ENCODE data around the gene GFOD2. TPM values are rescaled to one million over a fixed set of nuclear protein-coding genes. Genes with fewer than 3 reads are reported as not detected.

The GFOD2 gene
- total RNA-seq, 8 experiments from 2014 or later = 13.1 to 48.8 (median 30.5) TPM

- in situ Hi-C loops (cut with MboI; ENCODE audit: low pct_unique_long_range_greater_than_20kb in 2 of 9, low sequenced_read_pairs in 9 of 9, unreplicated experiment in 9 of 9) = no loop called here
- no peak for ATAC-seq (replicated peaks in 6 of 8)
- no peaks in the 10 kb centered on the region for H3K4me1 ChIP-seq (replicated peaks in 1 of 2)
- no peak overlapping the region for H3K27ac ChIP-seq
- H3K4me3 ChIP-seq = no peak overlapping the region
- WGBS, 10 experiments = 84 to 100% (median 95%) methylated on average over 2 to 8 of the region's 10 CpGs; no CpG with 5 or more reads in 1 of the 10 experiments
Observed at GRCh38 chr16:67679935-67680897, 38.9 kb downstream of the GFOD2 start.

GRCh38 chr16:67678354-67679023, 40.6 kb downstream of the GFOD2 start:
- no peak for ATAC-seq (replicated peaks in 6 of 8)
- Histone ChIP-seq H3K4me1 (replicated peaks in 1 of 2) (no peaks in the 10 kb centered on the region), H3K27ac (no peak overlapping the region), H3K4me3 (no peak overlapping the region)
- WGBS, 10 experiments = 50 to 97% (median 90%) methylated on average over 2 to 12 of the region's 12 CpGs; no CpG with 5 or more reads in 1 of the 10 experiments
- in situ Hi-C loops (cut with MboI; ENCODE audit: low pct_unique_long_range_greater_than_20kb in 2 of 9, low sequenced_read_pairs in 9 of 9, unreplicated experiment in 9 of 9) = no loop called here

- in situ Hi-C loops (cut with MboI; ENCODE audit: low pct_unique_long_range_greater_than_20kb in 2 of 9, low sequenced_read_pairs in 9 of 9, unreplicated experiment in 9 of 9) = no loop called here
- 80 to 100% methylated on average over 1 of the region's 1 CpG; no CpG with 5 or more reads in 8 of the 10 experiments for WGBS, 10 experiments
- ATAC-seq (replicated peaks in 6 of 8) = no peak
- Histone ChIP-seq H3K27ac (no peak overlapping the region), H3K4me1 (replicated peaks in 1 of 2) (no peaks in the 10 kb centered on the region), H3K4me3 (no peak overlapping the region)
Observed at GRCh38 chr16:67677712-67678111, 41.4 kb downstream of the GFOD2 start.

- no peak overlapping the region for H3K4me3 ChIP-seq
- 50 to 98% (median 90%) methylated on average over 2 to 8 of the region's 8 CpGs; no CpG with 5 or more reads in 3 of the 10 experiments for WGBS, 10 experiments
- in situ Hi-C loops (cut with MboI; ENCODE audit: low pct_unique_long_range_greater_than_20kb in 2 of 9, low sequenced_read_pairs in 9 of 9, unreplicated experiment in 9 of 9) = no loop called here
- no peak for ATAC-seq (replicated peaks in 6 of 8)
- H3K27ac ChIP-seq = no peak overlapping the region
- no peaks in the 10 kb centered on the region for H3K4me1 ChIP-seq (replicated peaks in 1 of 2)
Observed at GRCh38 chr16:67676939-67677338, 42.2 kb downstream of the GFOD2 start.

- no peak for ATAC-seq (replicated peaks in 6 of 8)
- WGBS, 10 experiments = 29 to 100% (median 95%) methylated on average over 1 to 3 of the region's 4 CpGs; no CpG with 5 or more reads in 3 of the 10 experiments
- H3K4me1 ChIP-seq (replicated peaks in 1 of 2) = no peaks in the 10 kb centered on the region
- no peak overlapping the region for H3K27ac ChIP-seq
- in situ Hi-C loops (cut with MboI; ENCODE audit: low pct_unique_long_range_greater_than_20kb in 2 of 9, low sequenced_read_pairs in 9 of 9, unreplicated experiment in 9 of 9) = no loop called here
- H3K4me3 ChIP-seq = no peak overlapping the region
Observed at GRCh38 chr16:67676516-67676915, 42.6 kb downstream of the GFOD2 start.

- no peaks in the 10 kb centered on the region for H3K4me1 ChIP-seq (replicated peaks in 1 of 2)
- 90 to 100% (median 100%) methylated on average over 1 to 3 of the region's 7 CpGs; no CpG with 5 or more reads in 5 of the 10 experiments for WGBS, 10 experiments
- ATAC-seq (replicated peaks in 6 of 8) = no peak
- H3K27ac ChIP-seq = no peak overlapping the region
- in situ Hi-C loops (cut with MboI; ENCODE audit: low pct_unique_long_range_greater_than_20kb in 2 of 9, low sequenced_read_pairs in 9 of 9, unreplicated experiment in 9 of 9) = no loop called here
- no peak overlapping the region for H3K4me3 ChIP-seq
Observed at GRCh38 chr16:67675999-67676398, 43.1 kb downstream of the GFOD2 start.

GRCh38 chr16:67675579-67675935, 43.6 kb downstream of the GFOD2 start:
- Histone ChIP-seq H3K4me1 (replicated peaks in 1 of 2) (no peaks in the 10 kb centered on the region), H3K27ac (no peak overlapping the region), H3K4me3 (no peak overlapping the region)
- ATAC-seq (replicated peaks in 6 of 8) = no peak
- WGBS, 10 experiments = 95 to 100% methylated on average over 2 to 5 of the region's 17 CpGs; no CpG with 5 or more reads in 8 of the 10 experiments
- in situ Hi-C loops (cut with MboI; ENCODE audit: low pct_unique_long_range_greater_than_20kb in 2 of 9, low sequenced_read_pairs in 9 of 9, unreplicated experiment in 9 of 9) = no loop called here

GRCh38 chr16:67674851-67675578, 44.1 kb downstream of the GFOD2 start:
- 85 to 100% (median 100%) methylated on average over 1 to 4 of the region's 28 CpGs; no CpG with 5 or more reads in 5 of the 10 experiments for WGBS, 10 experiments
- ATAC-seq (replicated peaks in 6 of 8) = peak in 3 of 8 experiments; percentile 18 to 24 (median 19)
- Histone ChIP-seq H3K4me1 (replicated peaks in 1 of 2) (no peaks in the 10 kb centered on the region), H3K27ac (no peak overlapping the region), H3K4me3 (no peak overlapping the region)
- in situ Hi-C loops (cut with MboI; ENCODE audit: low pct_unique_long_range_greater_than_20kb in 2 of 9, low sequenced_read_pairs in 9 of 9, unreplicated experiment in 9 of 9) = no loop called here

GRCh38 chr16:67673712-67674580, 45.2 kb downstream of the GFOD2 start:
- peak in 1 of 8 experiments; percentile 14 for ATAC-seq (replicated peaks in 6 of 8)
- in situ Hi-C loops (cut with MboI; ENCODE audit: low pct_unique_long_range_greater_than_20kb in 2 of 9, low sequenced_read_pairs in 9 of 9, unreplicated experiment in 9 of 9) = no loop called here
- WGBS, 10 experiments = 23 to 87% (median 80%) methylated on average over 2 to 6 of the region's 21 CpGs; no CpG with 5 or more reads in 4 of the 10 experiments
- H3K27ac ChIP-seq = no peak overlapping the region
- no peak overlapping the region for H3K4me3 ChIP-seq
- H3K4me1 ChIP-seq (replicated peaks in 1 of 2) = no peaks in the 10 kb centered on the region

GRCh38 chr16:67672739-67673662, 46.1 kb downstream of the GFOD2 start:
- H3K27ac ChIP-seq = no peak overlapping the region
- H3K4me3 ChIP-seq = no peak overlapping the region
- no peaks in the 10 kb centered on the region for H3K4me1 ChIP-seq (replicated peaks in 1 of 2)
- 0 to 80% (median 72%) methylated on average over 1 to 11 of the region's 13 CpGs; no CpG with 5 or more reads in 4 of the 10 experiments for WGBS, 10 experiments
- in situ Hi-C loops (cut with MboI; ENCODE audit: low pct_unique_long_range_greater_than_20kb in 2 of 9, low sequenced_read_pairs in 9 of 9, unreplicated experiment in 9 of 9) = no loop called here
- peak in 5 of 8 experiments; percentile 9 to 55 (median 31) for ATAC-seq (replicated peaks in 6 of 8)

GRCh38 chr16:67672306-67672705, 46.8 kb downstream of the GFOD2 start:
- 0 to 57% (median 36%) methylated on average over 1 to 3 of the region's 4 CpGs; no CpG with 5 or more reads in 4 of the 10 experiments for WGBS, 10 experiments
- peak in 2 of 8 experiments; percentile 2 to 5 for ATAC-seq (replicated peaks in 6 of 8)
- in situ Hi-C loops (cut with MboI; ENCODE audit: low pct_unique_long_range_greater_than_20kb in 2 of 9, low sequenced_read_pairs in 9 of 9, unreplicated experiment in 9 of 9) = no loop called here

More at GRCh38 chr16:67672306-67672705, 46.8 kb downstream of the GFOD2 start:
- no peak overlapping the region for H3K4me3 ChIP-seq
- H3K27ac ChIP-seq = no peak overlapping the region
- H3K4me1 ChIP-seq (replicated peaks in 1 of 2) = peaks cover 4 to 5% of the 10 kb centered on the region in 2 donors

Data from motor neuron (in vitro differentiated cells).